ENCODE data around the gene EHD3. TPM values are rescaled to one million over a fixed set of nuclear protein-coding genes. Genes with fewer than 3 reads are reported as not detected.

Gene EHD3
- total RNA-seq, 4 donors from 2014 or later: 8.3 to 12.6 (median 9.3) TPM

DNA sequence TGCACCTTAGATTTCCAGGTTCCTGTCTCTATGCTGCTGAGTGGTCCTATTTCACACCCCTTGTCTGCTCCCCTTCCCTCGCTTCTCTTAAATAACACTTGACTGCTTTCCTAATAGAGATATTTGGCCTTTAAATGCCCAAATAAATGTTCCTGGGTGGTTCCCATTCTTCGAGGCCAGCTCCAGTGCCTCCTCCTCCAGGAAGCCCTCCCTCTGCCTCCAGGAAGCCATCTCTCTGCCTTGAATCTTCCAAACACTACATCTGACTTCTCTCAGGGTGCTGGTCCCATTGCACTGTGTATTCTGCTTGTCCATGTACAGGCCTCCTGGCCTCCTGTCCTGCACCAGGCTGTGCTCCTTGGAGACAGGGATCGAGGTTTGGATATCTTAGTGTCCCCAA lies 14.2 kb downstream of the EHD3 start:
- peaks cover 0 to 67% (median 0%) of the 10 kb centered on the region in 3 donors for H3K36me3 ChIP-seq
- TF ChIP-seq, protein P1, sequence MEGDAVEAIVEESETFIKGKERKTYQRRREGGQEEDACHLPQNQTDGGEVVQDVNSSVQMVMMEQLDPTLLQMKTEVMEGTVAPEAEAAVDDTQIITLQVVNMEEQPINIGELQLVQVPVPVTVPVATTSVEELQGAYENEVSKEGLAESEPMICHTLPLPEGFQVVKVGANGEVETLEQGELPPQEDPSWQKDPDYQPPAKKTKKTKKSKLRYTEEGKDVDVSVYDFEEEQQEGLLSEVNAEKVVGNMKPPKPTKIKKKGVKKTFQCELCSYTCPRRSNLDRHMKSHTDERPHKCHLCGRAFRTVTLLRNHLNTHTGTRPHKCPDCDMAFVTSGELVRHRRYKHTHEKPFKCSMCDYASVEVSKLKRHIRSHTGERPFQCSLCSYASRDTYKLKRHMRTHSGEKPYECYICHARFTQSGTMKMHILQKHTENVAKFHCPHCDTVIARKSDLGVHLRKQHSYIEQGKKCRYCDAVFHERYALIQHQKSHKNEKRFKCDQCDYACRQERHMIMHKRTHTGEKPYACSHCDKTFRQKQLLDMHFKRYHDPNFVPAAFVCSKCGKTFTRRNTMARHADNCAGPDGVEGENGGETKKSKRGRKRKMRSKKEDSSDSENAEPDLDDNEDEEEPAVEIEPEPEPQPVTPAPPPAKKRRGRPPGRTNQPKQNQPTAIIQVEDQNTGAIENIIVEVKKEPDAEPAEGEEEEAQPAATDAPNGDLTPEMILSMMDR (IDR thresholded peaks at IDR 0.05): no peak
- TF ChIP-seq EP300 (IDR thresholded peaks at IDR 0.05) (no peak), POLR2A (IDR thresholded peaks at IDR 0.05) (no peak)
- no peaks in the 10 kb centered on the region for H3K9me3 ChIP-seq
- WGBS, 2 donors: 92 to 93% methylated on average over 3 of the region's 3 CpGs
- H3K4me1 ChIP-seq: no peaks in the 10 kb centered on the region
- H3K27me3 ChIP-seq: no peaks in the 10 kb centered on the region
- H3K4me3 ChIP-seq: no peak overlapping the region
- no peak for DNase-seq (ENCODE audit: low spot score in 2 of 2)
- no peak overlapping the region for H3K27ac ChIP-seq

DNA sequence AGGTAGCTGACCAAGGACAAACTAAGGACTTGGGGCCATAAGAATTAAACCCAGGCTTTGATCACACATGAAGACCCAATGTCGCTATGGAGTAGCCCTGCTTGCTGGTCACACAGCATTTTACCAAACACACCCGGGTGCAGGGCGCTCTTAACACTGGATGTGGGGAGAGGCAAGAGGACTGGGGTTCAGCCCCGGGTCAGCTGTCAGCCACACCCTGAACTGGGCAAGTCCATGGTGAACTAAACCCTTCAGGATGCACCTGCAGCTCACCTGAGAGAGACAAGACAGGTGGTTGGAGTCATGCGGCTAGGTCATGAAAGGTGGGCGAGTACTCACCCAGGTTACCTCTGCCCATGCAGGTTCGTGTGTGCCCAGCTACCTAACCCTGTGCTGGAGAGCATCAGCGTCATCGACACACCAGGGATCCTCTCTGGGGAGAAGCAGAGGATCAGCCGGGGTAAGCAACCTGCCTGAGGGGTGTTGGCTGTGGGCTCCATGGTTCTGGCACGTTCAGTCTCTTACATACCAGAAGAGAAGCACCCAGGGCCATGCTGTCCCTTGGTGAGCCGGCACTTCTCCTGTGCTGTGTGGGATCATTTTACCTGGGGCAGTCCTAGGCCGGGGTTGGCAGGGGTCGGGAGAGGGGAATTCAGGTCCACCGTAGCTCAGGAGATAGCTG lies 15.2 kb downstream of the EHD3 start:
- H3K27me3 ChIP-seq: no peaks in the 10 kb centered on the region
- no peak for DNase-seq (ENCODE audit: low spot score in 2 of 2)
- H3K27ac ChIP-seq: no peak overlapping the region
- TF ChIP-seq POLR2A (IDR thresholded peaks at IDR 0.05) (no peak), EP300 (IDR thresholded peaks at IDR 0.05) (no peak)
- TF ChIP-seq, protein P1 (IDR thresholded peaks at IDR 0.05): no peak
- no peak overlapping the region for H3K4me3 ChIP-seq
- peaks cover 0 to 64% (median 0%) of the 10 kb centered on the region in 3 donors for H3K36me3 ChIP-seq
- no peaks in the 10 kb centered on the region for H3K9me3 ChIP-seq
- no peaks in the 10 kb centered on the region for H3K4me1 ChIP-seq
- 93% methylated on average over 15 of the region's 15 CpGs for WGBS, 2 donors

DNA sequence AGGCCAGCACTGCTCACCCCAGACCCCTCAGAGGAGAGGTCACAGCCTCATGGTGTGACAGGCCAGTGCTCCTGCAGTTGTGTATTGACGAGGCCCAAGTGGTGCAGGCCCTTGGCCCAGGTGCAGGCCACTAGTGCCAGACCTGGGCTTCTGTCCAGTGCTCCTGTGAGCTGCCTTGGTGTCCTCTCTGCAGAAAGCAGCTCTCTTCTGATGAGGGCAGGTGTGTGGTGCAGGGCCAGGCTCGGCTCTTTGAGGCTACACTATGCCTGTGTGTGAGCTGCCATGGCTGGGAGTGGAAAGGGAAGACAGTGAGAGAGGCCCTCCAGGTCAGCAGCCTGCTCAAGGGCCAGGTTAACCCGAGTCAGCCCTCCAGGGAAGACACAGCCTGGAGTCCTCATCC lies 17.1 kb downstream of the EHD3 start:
- Histone ChIP-seq H3K36me3 (peaks cover 0 to 66% (median 0%) of the 10 kb centered on the region in 3 donors), H3K9me3 (no peaks in the 10 kb centered on the region), H3K4me3 (no peak overlapping the region), H3K4me1 (no peaks in the 10 kb centered on the region), H3K27me3 (no peaks in the 10 kb centered on the region), H3K27ac (no peak overlapping the region)
- TF ChIP-seq POLR2A (IDR thresholded peaks at IDR 0.05): no peak
- no peak for TF ChIP-seq EP300 (IDR thresholded peaks at IDR 0.05)
- TF ChIP-seq, protein P1 (IDR thresholded peaks at IDR 0.05): no peak
- no peak for DNase-seq (ENCODE audit: low spot score in 2 of 2)
- 67 to 78% methylated on average over 1 to 3 of the region's 3 CpGs for WGBS, 2 donors

DNA sequence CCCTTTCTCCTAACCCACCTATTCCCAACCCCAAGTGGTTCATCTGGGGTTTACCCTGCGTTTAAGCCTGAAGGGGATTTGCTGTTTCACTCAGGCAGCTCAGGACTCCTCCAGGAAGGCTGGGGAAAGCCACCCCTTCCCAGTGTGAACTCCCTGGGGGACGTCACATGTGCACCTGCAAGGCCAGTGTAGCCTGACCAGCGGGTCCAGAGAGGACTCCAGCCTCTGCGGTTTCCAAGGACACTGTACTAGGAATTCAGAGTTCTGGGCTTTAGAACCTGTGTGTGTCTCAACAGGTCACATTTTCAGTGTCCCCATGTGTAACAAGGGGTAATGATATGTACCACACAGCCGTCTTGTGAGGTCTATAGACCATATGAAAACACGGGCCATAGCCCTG lies 17.9 kb downstream of the EHD3 start:
- 88 to 97% methylated on average over 5 to 6 of the region's 6 CpGs for WGBS, 2 donors
- H3K36me3 ChIP-seq: peaks cover 0 to 70% (median 0%) of the 10 kb centered on the region in 3 donors
- no peaks in the 10 kb centered on the region for H3K4me1 ChIP-seq
- H3K9me3 ChIP-seq: no peaks in the 10 kb centered on the region
- no peak for DNase-seq (ENCODE audit: low spot score in 2 of 2)
- TF ChIP-seq EP300 (IDR thresholded peaks at IDR 0.05) (no peak), POLR2A (IDR thresholded peaks at IDR 0.05) (no peak)
- TF ChIP-seq, protein P1 (IDR thresholded peaks at IDR 0.05): no peak
- no peaks in the 10 kb centered on the region for H3K27me3 ChIP-seq
- H3K4me3 ChIP-seq: no peak overlapping the region
- H3K27ac ChIP-seq: peak overlapping the region in 2 of 4 donors; percentile 46 to 50

DNA sequence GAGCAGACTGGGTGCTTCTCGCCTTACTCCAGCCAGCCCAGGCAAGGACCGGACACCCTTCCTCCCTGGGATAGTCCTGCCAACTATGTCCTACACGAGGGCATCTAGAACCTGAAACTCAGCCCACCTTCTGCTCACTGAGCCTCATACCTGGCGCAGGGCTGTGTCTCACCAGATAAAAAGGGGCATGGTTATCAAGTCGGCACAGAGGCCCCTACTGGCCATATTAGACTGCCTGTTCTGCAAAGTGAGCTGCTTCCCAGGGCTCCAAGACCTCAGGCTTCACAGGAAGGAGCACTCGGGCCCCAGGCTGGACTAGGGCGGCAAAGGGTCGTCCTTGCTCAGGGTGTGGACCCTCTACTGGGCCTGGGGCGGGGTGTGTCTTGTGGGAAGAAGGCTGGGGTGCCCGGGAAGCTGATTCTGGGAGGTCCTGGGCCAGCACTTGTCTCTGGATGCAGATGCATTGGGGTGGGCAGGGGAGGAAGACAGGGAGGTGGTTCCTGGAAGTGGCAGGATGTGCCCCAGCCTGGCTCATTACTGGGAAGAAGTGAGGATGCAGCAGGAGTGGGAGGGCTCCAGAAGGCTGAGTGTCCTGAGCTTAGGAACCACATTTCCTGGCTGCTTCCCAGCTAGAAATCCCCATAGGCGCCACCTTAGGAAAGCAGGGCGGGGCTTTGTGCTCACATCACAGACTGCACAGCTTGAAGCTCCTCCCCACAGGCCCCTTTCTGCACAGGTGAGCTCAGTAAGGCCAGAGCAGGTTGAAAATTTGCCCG lies 19.6 kb downstream of the EHD3 start:
- WGBS, 2 donors: 67 to 70% methylated on average over 13 of the region's 13 CpGs
- Histone ChIP-seq H3K27me3 (no peaks in the 10 kb centered on the region), H3K27ac (peak overlapping the region in 2 of 4 donors; percentile 55 to 70), H3K9me3 (no peaks in the 10 kb centered on the region), H3K36me3 (peaks cover 0 to 68% (median 0%) of the 10 kb centered on the region in 3 donors), H3K4me1 (no peaks in the 10 kb centered on the region), H3K4me3 (no peak overlapping the region)
- TF ChIP-seq, protein P1 (IDR thresholded peaks at IDR 0.05): no peak
- DNase-seq (ENCODE audit: low spot score in 2 of 2): no peak
